Astrocyte of the cerebellum (primary cell): ENCODE results near the gene ATP13A3.
"Not testable (repeated sequence)": the region's sequence is repeated elsewhere in the genome, so short reads cannot be mapped to it uniquely, and the experiment has no call there.

Experiments
- DNase-seq: peaks from one replicate; pipeline ENCODE4 v3.0.0-alpha.2; 2011; ENCODE audit warnings: low read depth
- H3K4me3 ChIP-seq: 2 replicates; pipeline ENCODE4 v1.5.1; 2011; ENCODE audit warnings: mild to moderate bottlenecking, low read depth, low read length, moderate library complexity
- CTCF ChIP-seq: IDR thresholded peaks from 2 replicates; pipeline ENCODE4 v1.5.1; 2012; ENCODE audit warnings: low read length, low read depth, moderate library complexity, mild to moderate bottlenecking; ENCODE audit errors: missing control alignments
- in situ Hi-C: cut with HindIII; loops from 2 replicates; pipeline ENCODE4 v1.10.0; 2017; ENCODE audit warnings: low sequenced_read_pairs

ATP13A3 gene

DNA sequence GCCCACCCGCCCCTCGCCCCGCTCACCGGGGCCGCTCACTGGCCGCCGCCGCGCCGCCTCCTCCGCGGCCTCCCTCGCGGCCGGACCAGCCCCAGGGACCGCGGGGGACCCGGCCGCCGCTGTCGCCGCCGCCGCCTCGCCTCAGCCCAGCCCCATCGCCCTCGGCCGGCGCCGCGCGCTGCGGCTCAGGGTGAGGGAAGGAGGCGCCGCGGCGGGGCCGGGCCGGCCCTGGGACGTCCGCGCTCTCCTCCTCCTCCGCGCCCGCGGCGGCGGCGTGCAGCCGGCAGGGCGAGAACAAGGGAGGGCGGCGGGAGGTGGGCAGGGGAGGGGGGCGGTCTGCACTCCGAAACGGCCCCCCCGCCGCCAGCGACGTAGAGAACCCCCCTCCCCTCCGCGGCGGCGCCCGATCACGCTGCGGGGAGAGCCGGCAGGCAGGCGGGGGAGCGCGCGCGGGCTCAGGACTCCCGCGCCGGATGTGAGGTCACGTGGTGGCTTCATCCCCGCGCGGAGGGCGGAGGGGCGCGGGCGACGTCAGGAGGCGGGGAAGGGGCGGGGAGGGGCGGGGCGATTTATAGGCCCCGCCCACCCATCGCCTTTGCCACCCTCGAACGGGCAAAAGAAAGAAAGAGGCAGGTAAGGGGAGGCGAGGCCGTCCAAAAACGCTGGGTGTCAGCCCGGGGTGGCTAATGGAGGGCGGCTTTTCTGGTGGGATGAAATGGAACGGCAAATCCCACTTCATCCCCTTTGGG, at the start of gene ATP13A3:
TSS of gene ATP13A3 (minus strand) at position 463 of the 749 bp plus-strand sequence. CDS start 24,812 bp downstream, outside the sequence.
- TF ChIP-seq CTCF: no peak
- in situ Hi-C loops: loop anchor here (5.0 kb wide), 1 partner anchor 66 kb away; no protein-coding TSS in a partner anchor
- peak within 1 kb of the TSS; percentile 60 for H3K4me3 ChIP-seq
- peak; percentile 65 for DNase-seq

- DNase-seq, H3K4me3 ChIP-seq, in situ Hi-C loops: not testable (repeated sequence)
Measured at GRCh38 chr3:194535199-194535598, 48.4 kb upstream of the ATP13A3 start.

DNA sequence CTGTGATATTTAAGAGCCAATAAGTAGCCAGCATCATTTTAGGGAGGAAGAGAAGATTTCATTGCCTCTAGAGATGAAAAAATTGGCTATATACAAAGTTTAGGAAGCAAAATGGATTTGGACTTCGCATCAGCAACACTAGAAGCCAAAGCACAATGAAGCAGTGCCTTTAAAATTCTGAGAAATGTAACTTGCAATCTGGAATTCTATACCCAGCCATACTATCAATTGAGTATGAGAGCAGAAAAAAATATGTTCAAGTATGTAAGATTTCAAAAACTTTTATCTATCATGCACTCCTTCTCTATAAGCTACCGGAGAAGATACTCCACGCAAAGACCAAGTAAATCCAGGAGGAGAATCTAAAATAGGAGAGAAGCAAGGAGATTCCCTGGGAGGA, 47.4 kb upstream of the ATP13A3 start:
- no peak for DNase-seq
- TF ChIP-seq CTCF: no peak
- in situ Hi-C loops: no loop called here
- no peak overlapping the region for H3K4me3 ChIP-seq

- no peak for DNase-seq
- in situ Hi-C loops: no loop called here
- H3K4me3 ChIP-seq: no peak overlapping the region
- no peak for TF ChIP-seq CTCF
Measured at GRCh38 chr3:194532591-194532990, 45.8 kb upstream of the ATP13A3 start.

DNA sequence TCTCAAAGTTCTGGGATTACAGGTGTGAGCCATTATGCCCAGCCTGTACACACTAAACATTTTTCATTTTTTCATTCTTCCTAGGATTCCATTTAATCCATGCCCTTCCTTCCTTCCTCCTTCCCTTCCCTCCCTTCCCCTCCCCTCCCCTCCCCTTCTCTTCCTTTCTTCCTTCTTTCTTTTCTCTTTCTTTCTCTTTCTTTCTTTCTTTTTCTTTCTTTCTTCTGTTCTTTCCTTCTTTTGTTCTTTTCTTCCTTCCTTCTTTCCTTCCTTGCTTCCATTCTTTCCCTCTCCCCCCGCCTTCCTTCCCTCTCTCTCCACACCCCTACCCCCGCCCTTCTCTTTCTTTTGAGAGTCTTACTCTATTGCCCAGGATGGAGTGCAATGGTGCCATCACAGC, 40.9 kb upstream of the ATP13A3 start:
- no peak for TF ChIP-seq CTCF
- DNase-seq: no peak
- in situ Hi-C loops: no loop called here
- H3K4me3 ChIP-seq: no peak overlapping the region

DNA sequence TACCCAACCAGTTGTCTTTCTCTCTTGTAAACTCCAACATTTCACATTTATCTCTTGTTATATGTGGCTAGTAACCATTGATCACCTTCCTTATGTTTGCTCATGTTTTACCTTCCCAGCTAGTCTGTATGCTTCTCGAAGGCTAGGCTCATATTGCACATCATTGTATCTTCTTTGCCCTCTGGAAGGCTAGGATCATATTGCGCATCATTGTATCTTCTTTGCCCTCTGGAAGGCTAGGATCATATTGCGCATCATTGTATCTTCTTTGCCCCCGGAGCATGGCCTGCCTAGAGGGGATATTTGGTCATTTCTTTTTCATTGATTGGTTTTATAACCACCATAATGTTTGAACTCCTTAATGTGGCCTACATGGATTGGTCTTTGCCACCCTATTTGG, 39.4 kb upstream of the ATP13A3 start:
- in situ Hi-C loops: no loop called here
- TF ChIP-seq CTCF: no peak
- H3K4me3 ChIP-seq: no peak overlapping the region
- DNase-seq: no peak

- H3K4me3 ChIP-seq: no peak overlapping the region
- no peak for DNase-seq
- in situ Hi-C loops: no loop called here
- TF ChIP-seq CTCF: no peak
Measured at GRCh38 chr3:194522579-194523046, 35.8 kb upstream of the ATP13A3 start.
